Progenitor cell of endocrine pancreas (in vitro differentiated cells): ENCODE results near the gene ZNF678. TPM values are rescaled to one million over a fixed set of nuclear protein-coding genes. Genes with fewer than 3 reads are reported as not detected.

Source experiments
- DNase-seq: peaks from one replicate; pipeline ENCODE4 v3.0.0; 2021; ENCODE audit warnings: low spot score; ENCODE audit not compliant: unreplicated experiment
- H3K27ac Mint-ChIP-seq: 2 replicates; pipeline ENCODE4 v1.8.0; 2021; ENCODE audit warnings: mild to moderate bottlenecking, moderate library complexity, mixed read lengths
- H3K27me3 Mint-ChIP-seq: 2 replicates; pipeline ENCODE4 v1.8.0; 2021; ENCODE audit warnings: mixed read lengths
- H3K36me3 Mint-ChIP-seq: 2 replicates; pipeline ENCODE4 v1.8.0; 2022; ENCODE audit warnings: mixed read lengths; ENCODE audit not compliant: insufficient read depth
- H3K4me1 Mint-ChIP-seq: 2 replicates; pipeline ENCODE4 v1.8.0; 2021; ENCODE audit warnings: low read depth, mixed read lengths
- H3K4me3 Mint-ChIP-seq: 2 replicates; pipeline ENCODE4 v1.8.0; 2021; ENCODE audit warnings: low read depth, mild to moderate bottlenecking, moderate library complexity, mixed read lengths
- H3K9me3 Mint-ChIP-seq: 2 replicates; pipeline ENCODE4 v1.8.0; 2021; ENCODE audit warnings: low read depth, mixed read lengths
- total RNA-seq: library from RNA; stranded (reverse); gene quantifications from 2 replicates; pipeline ENCODE4 v1.2.1, GENCODE V29; 2021
- TF ChIP-seq, protein P1 (sequence below): fragments of 200-600 bp; sonication (generic); IDR thresholded peaks from one replicate; pipeline ENCODE4 v1.5.0; 2021; ENCODE audit warnings: antibody characterized with exemption, mild to moderate bottlenecking; ENCODE audit not compliant: unreplicated experiment

Gene ZNF678
- total RNA-seq, 1 donor from 2014 or later = 24.1 TPM

DNA sequence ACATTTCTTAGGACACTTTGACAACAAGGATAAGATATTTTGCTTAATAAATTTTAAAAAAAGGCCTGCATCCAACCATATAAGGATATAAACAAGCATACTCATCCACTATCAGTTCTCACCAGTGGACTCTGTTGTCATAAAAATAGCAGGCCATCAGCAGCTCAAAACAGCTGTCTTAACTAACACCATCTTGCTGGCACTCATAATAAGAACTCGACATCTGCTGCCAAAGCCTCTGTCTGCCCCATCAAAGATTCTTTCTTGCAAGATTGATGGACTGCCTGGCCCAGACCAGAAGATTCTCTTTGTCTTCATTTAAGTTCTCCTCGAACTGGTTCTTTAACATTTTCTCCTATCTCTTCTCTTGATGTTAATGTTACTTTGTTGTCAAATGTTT is 161.7 kb downstream of the ZNF678 start:
- no peak for DNase-seq
- no peak overlapping the region for H3K4me3 Mint-ChIP-seq
- peaks cover 6% of the 10 kb centered on the region for H3K4me1 Mint-ChIP-seq
- H3K9me3 Mint-ChIP-seq = peaks cover 36% of the 10 kb centered on the region
- no peak overlapping the region for H3K27ac Mint-ChIP-seq
- TF ChIP-seq, protein P1, sequence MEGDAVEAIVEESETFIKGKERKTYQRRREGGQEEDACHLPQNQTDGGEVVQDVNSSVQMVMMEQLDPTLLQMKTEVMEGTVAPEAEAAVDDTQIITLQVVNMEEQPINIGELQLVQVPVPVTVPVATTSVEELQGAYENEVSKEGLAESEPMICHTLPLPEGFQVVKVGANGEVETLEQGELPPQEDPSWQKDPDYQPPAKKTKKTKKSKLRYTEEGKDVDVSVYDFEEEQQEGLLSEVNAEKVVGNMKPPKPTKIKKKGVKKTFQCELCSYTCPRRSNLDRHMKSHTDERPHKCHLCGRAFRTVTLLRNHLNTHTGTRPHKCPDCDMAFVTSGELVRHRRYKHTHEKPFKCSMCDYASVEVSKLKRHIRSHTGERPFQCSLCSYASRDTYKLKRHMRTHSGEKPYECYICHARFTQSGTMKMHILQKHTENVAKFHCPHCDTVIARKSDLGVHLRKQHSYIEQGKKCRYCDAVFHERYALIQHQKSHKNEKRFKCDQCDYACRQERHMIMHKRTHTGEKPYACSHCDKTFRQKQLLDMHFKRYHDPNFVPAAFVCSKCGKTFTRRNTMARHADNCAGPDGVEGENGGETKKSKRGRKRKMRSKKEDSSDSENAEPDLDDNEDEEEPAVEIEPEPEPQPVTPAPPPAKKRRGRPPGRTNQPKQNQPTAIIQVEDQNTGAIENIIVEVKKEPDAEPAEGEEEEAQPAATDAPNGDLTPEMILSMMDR = no peak
- peaks cover 2% of the 10 kb centered on the region for H3K36me3 Mint-ChIP-seq
- H3K27me3 Mint-ChIP-seq = peaks cover 7% of the 10 kb centered on the region

GRCh38 chr1:227726318-227726717 is 163.0 kb downstream of the ZNF678 start:
- Mint-ChIP-seq H3K27ac (no peak overlapping the region), H3K4me1 (peaks cover 8% of the 10 kb centered on the region), H3K36me3 (peaks cover 2% of the 10 kb centered on the region), H3K4me3 (no peak overlapping the region), H3K27me3 (peaks cover 7% of the 10 kb centered on the region), H3K9me3 (peaks cover 25% of the 10 kb centered on the region)
- TF ChIP-seq, protein P1 = no peak
- DNase-seq = no peak

Other genes with a start within 250 kb of the ZNF678 start
- gene CDC42BPA, start 245.1 kb upstream of the ZNF678 start, total RNA-seq = 32.7 and 35.3 TPM in 2 replicates
- 20.7 and 26.4 TPM in 2 replicates for gene JMJD4, start 171.7 kb downstream of the ZNF678 start, total RNA-seq
- gene SNAP47, start 171.9 kb downstream of the ZNF678 start, total RNA-seq = 38.8 and 39.6 TPM in 2 replicates